ENCODE measurements around the gene ANKRD13B. TPM values are rescaled to one million over a fixed set of nuclear protein-coding genes. Genes with fewer than 3 reads are reported as not detected.

ANKRD13B gene
- total RNA-seq, 1 donor from 2014 or later = 27.5 TPM

GRCh38 chr17:29573558-29573869 is 19.4 kb upstream of the ANKRD13B start:
- DNase-seq (ENCODE audit: low spot score, unreplicated experiment) = no peak
- H3K36me3 Mint-ChIP-seq (ENCODE audit: insufficient read depth) = peaks cover 11% of the 10 kb centered on the region
- no peak overlapping the region for H3K27ac Mint-ChIP-seq
- H3K4me1 Mint-ChIP-seq (ENCODE audit: low read depth) = peaks cover 14% of the 10 kb centered on the region
- no peak for TF ChIP-seq CTCF (IDR thresholded peaks at IDR 0.05; ENCODE audit: unreplicated experiment)
- peaks cover 9% of the 10 kb centered on the region for H3K27me3 Mint-ChIP-seq
- H3K4me3 Mint-ChIP-seq (ENCODE audit: low read depth) = no peak overlapping the region
- no peaks in the 10 kb centered on the region for H3K9me3 Mint-ChIP-seq (ENCODE audit: low read depth)

- no peak for TF ChIP-seq CTCF (IDR thresholded peaks at IDR 0.05; ENCODE audit: unreplicated experiment)
- H3K4me3 Mint-ChIP-seq (ENCODE audit: low read depth) = no peak overlapping the region
- H3K36me3 Mint-ChIP-seq (ENCODE audit: insufficient read depth) = peaks cover 11% of the 10 kb centered on the region
- peaks cover 13% of the 10 kb centered on the region for H3K4me1 Mint-ChIP-seq (ENCODE audit: low read depth)
- DNase-seq (ENCODE audit: low spot score, unreplicated experiment) = no peak
- H3K27ac Mint-ChIP-seq = peak overlapping the region; percentile 62
- H3K9me3 Mint-ChIP-seq (ENCODE audit: low read depth) = no peaks in the 10 kb centered on the region
- peaks cover 9% of the 10 kb centered on the region for H3K27me3 Mint-ChIP-seq
Measured at GRCh38 chr17:29573871-29574731, 18.8 kb upstream of the ANKRD13B start.

- Mint-ChIP-seq H3K4me1 (ENCODE audit: low read depth) (peaks cover 11% of the 10 kb centered on the region), H3K27me3 (peaks cover 9% of the 10 kb centered on the region), H3K4me3 (ENCODE audit: low read depth) (no peak overlapping the region), H3K36me3 (ENCODE audit: insufficient read depth) (peaks cover 16% of the 10 kb centered on the region), H3K9me3 (ENCODE audit: low read depth) (no peaks in the 10 kb centered on the region), H3K27ac (peak overlapping the region; percentile 62)
- no peak for TF ChIP-seq CTCF (IDR thresholded peaks at IDR 0.05; ENCODE audit: unreplicated experiment)
- DNase-seq (ENCODE audit: low spot score, unreplicated experiment) = no peak
Measured at GRCh38 chr17:29574732-29575510, 18.0 kb upstream of the ANKRD13B start.

GRCh38 chr17:29575511-29576213 is 17.3 kb upstream of the ANKRD13B start:
- Mint-ChIP-seq H3K4me3 (ENCODE audit: low read depth) (no peak overlapping the region), H3K27ac (no peak overlapping the region), H3K36me3 (ENCODE audit: insufficient read depth) (peaks cover 17% of the 10 kb centered on the region), H3K27me3 (peaks cover 6% of the 10 kb centered on the region), H3K9me3 (ENCODE audit: low read depth) (no peaks in the 10 kb centered on the region), H3K4me1 (ENCODE audit: low read depth) (peaks cover 10% of the 10 kb centered on the region)
- TF ChIP-seq CTCF (IDR thresholded peaks at IDR 0.05; ENCODE audit: unreplicated experiment) = no peak
- no peak for DNase-seq (ENCODE audit: low spot score, unreplicated experiment)

All from progenitor cell of endocrine pancreas (in vitro differentiated cells).